ENCODE measurements around the gene SYT17.
A peak's percentile ranks its signal among the peaks of the same experiment; 100 is the strongest.

SYT17 gene

GRCh38 chr16:19252904-19253303, 84.9 kb downstream of the SYT17 start:
- TF ChIP-seq POLR2A (IDR thresholded peaks at IDR 0.05; ENCODE audit: low read depth, low read length): no peak
- FAIRE-seq: no peak

GRCh38 chr16:19254611-19255010, 86.6 kb downstream of the SYT17 start:
- no peak for TF ChIP-seq POLR2A (IDR thresholded peaks at IDR 0.05; ENCODE audit: low read depth, low read length)
- DNase-seq (ENCODE audit: insufficient read length, low spot score): no peak
- no peak for FAIRE-seq

More at GRCh38 chr16:19252904-19253303, 84.9 kb downstream of the SYT17 start:
- DNase-seq (ENCODE audit: insufficient read length, low spot score): no peak

- no peak for TF ChIP-seq POLR2A (IDR thresholded peaks at IDR 0.05; ENCODE audit: low read depth, low read length)
- FAIRE-seq (no peak), DNase-seq (ENCODE audit: insufficient read length, low spot score) (no peak)
Measured at GRCh38 chr16:19264123-19264673, 96.2 kb downstream of the SYT17 start.

GRCh38 chr16:19265380-19265930, 97.4 kb downstream of the SYT17 start:
- no peak for TF ChIP-seq POLR2A (IDR thresholded peaks at IDR 0.05; ENCODE audit: low read depth, low read length)
- DNase-seq (ENCODE audit: insufficient read length, low spot score) (no peak), FAIRE-seq (no peak)

DNA sequence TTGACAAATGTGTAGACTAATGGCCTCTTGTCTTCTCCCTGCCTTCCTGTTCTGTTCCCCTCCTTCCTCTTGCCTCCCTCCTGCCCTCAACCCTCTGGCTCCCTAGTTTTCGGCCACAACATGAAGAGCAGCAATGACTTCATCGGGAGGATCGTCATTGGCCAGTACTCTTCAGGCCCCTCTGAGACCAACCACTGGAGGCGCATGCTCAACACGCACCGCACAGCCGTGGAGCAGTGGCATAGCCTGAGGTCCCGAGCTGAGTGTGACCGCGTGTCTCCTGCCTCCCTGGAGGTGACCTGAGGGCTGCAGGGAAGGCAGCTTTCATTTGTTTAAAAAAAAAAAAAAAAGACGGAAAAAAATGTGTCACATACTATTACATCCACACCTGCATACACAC, 98.7 kb downstream of the SYT17 start:
- FAIRE-seq (no peak), DNase-seq (ENCODE audit: insufficient read length, low spot score) (no peak)
- TF ChIP-seq POLR2A (IDR thresholded peaks at IDR 0.05; ENCODE audit: low read depth, low read length): no peak

DNA sequence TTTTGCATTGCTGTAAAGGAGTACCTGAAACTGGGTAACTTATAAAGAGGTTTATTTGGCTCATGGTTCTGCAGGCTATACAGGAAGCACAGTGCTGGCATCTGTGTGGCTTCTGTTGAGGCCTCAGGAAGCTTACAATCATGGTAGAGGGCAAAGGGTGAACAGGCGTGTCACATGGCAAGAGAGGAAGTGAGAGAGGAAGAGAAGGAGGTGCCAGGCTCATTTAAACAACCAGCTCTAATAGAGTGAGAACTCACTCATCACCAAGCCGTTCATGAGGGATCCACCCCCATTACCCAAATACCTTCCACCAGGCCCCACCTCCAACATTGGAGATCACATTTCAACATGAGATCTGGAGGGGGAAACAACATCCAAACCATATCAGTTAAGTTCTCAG, 101.1 kb downstream of the SYT17 start:
- FAIRE-seq (no peak), DNase-seq (ENCODE audit: insufficient read length, low spot score) (no peak)
- no peak for TF ChIP-seq POLR2A (IDR thresholded peaks at IDR 0.05; ENCODE audit: low read depth, low read length)

- FAIRE-seq: no peak
- no peak for DNase-seq (ENCODE audit: insufficient read length, low spot score)
- TF ChIP-seq POLR2A (IDR thresholded peaks at IDR 0.05; ENCODE audit: low read depth, low read length): no peak
Measured at GRCh38 chr16:19274165-19274797, 106.2 kb downstream of the SYT17 start.

DNA sequence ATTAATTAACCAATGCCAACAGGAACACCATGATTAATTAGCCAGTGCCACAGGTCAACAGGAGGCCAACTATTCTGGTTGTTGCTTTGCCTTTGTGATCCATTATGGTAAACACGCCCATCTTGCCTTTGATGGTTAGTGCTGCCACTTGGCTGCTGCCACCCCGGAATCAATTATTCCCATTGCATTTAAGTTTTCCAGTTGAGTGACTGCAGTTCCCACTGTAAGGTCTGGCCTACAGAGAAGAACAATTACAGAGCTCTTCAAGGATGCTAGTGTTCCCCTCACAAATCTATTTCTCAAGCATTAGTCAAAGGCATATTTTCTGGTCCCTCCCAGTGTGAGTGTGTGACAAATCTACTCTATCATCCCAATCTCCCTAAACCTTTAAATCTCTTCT, 110.4 kb downstream of the SYT17 start:
- DNase-seq (ENCODE audit: insufficient read length, low spot score): no peak
- no peak for FAIRE-seq
- no peak for TF ChIP-seq POLR2A (IDR thresholded peaks at IDR 0.05; ENCODE audit: low read depth, low read length)

DNA sequence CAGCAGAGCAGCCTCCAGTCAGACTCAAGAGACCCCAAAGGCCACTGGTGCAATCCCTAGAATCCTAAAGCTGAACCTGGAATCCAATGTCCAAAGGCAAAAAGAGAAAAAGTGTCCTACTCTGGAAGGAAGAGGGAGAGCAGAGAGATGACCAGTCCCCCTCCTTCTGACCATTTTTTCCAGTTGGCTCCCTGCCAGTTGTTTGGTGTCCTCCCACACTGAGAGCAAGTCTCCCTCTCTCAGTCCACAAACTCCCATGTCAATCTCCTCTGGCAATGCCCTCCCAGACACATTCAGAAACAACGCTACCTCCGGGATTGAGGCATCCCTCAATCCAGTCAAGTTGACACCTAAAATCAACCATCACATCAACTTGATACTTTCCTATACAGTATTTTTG, 113.2 kb downstream of the SYT17 start:
- FAIRE-seq (no peak), DNase-seq (ENCODE audit: insufficient read length, low spot score) (no peak)
- no peak for TF ChIP-seq POLR2A (IDR thresholded peaks at IDR 0.05; ENCODE audit: low read depth, low read length)

DNA sequence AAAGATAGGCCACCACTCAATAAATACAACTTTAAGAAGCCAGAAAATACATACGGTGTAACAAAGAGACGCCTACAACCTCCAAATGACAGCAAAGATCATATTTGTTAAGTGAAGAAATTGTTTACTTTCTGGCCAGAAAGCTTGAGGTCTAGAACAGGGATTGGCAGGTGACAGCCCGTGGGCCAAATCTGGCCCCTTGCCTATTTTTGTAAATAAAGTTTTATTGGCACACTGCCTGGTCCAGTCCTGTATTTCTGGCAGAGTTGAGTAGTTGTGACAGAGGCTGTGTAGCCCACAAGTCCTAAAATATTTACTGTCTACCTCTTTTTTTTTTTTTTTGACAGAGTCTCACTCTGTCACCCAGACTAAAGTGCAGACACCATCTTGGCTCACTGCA, 114.1 kb downstream of the SYT17 start:
- no peak for FAIRE-seq
- DNase-seq (ENCODE audit: insufficient read length, low spot score): no peak

DNA sequence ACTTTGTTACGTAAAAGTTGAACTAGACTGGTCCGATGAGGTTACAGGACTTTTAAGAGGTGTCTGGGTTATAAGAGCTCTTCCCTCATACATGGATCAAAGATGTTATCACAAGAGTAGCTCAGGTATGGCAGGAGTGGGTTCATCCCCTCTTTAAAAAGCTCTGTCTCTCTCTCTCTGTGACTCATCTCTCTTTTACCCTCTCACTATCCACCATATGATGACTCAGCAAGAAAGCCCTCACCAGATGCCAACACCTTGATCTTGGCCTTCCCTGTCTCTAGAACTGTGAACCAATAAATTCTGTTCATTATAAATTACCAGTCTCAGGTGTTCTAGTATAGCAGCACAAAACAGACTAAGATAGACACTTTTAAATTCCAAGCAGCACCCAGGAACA, 115.6 kb downstream of the SYT17 start:
- TF ChIP-seq POLR2A (IDR thresholded peaks at IDR 0.05; ENCODE audit: low read depth, low read length): no peak
- FAIRE-seq (no peak), DNase-seq (ENCODE audit: insufficient read length, low spot score) (no peak)

More for the DNA sequence above, 114.1 kb downstream of the SYT17 start:
- TF ChIP-seq POLR2A (IDR thresholded peaks at IDR 0.05; ENCODE audit: low read depth, low read length): no peak

DNA sequence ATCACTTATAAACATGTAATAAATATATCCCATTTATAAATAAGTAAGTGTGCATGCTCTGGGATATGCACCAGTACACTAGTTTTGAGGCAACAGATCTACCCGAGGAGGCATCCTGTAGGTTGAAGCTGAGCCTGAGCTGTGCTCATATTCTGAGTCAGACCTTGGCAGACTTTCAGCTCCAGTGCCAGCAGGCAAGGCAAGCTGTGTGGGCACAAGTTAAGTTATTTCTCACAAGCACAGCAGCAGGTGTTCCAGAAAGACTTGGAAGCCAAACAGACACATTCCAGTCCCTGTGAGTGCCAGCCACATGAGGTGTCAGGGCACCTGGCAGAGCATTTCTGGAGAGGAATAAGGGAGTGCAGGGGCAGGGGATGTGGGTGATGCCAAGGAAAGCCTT, 116.2 kb downstream of the SYT17 start:
- DNase-seq (ENCODE audit: insufficient read length, low spot score) (peak; percentile 65), FAIRE-seq (peak; percentile 95)
- no peak for TF ChIP-seq POLR2A (IDR thresholded peaks at IDR 0.05; ENCODE audit: low read depth, low read length)

DNA sequence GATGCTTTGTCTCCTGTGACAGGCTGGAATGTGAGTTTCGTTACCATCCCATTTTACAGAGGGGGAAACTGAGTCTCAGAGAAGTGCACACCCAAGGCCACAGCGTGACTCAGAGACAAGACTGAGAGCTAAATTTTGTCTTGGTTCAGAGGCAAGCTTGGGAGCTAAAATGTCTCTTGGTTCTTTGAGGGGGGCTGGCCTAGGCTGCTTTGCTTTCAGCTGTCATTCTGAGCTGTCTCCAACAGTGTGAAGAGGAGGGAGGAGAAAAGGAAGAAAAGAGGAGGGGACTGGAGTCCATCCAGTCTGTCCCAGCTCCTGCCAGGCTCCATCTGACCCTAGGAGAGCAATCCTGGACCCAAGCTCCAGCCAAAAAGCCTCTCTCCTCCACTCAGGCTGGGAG, 117.4 kb downstream of the SYT17 start, which contains the start of gene CLEC19A:
Gene CLEC19A, plus strand, starts transcription at position 301 of the 400 bp plus-strand sequence. CDS start 121 bp downstream, outside the sequence.
- no peak for DNase-seq (ENCODE audit: insufficient read length, low spot score)
- no peak for FAIRE-seq
- no peak for TF ChIP-seq POLR2A (IDR thresholded peaks at IDR 0.05; ENCODE audit: low read depth, low read length)

DNA sequence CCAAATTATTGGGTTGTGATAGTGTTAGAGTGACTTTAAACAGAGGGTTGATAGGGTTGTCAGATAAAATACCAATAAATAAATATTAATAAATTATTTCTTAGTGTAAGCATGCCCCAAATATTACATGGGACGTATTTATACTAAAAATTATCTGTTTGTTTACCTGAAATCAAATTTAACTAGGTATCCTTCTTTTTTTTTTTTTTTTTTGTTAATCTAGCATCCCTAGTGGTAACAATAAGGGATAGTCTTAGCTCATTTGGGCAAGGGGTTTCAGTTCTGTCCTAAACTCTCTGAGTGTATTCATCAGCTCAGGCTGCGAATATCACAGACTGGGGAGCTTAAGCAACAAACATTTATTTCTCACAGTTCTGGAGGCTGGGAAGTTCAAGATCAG, 118.8 kb downstream of the SYT17 start:
- DNase-seq (ENCODE audit: insufficient read length, low spot score): no peak
- no peak for TF ChIP-seq POLR2A (IDR thresholded peaks at IDR 0.05; ENCODE audit: low read depth, low read length)
- FAIRE-seq: no peak

DNA sequence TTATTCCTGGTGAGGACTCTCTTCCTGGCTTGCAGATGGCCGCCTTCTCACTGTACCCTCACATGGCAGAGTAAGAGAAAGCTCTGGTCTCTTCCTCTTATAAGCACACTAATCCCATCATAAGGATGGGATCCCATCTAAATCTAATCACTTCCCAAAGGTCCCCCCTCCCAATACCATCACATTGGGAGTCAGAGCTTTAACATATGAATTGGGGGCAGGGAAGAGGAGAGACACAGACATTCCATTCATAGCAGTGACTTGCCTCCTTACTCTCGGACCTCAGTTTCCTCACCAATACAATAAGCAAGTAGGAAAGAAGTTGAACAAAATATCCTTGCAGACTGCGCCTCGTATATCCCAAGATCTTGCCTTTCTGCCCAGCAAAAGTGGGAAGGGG, 119.2 kb downstream of the SYT17 start:
- DNase-seq (ENCODE audit: insufficient read length, low spot score) (no peak), FAIRE-seq (no peak)
- TF ChIP-seq POLR2A (IDR thresholded peaks at IDR 0.05; ENCODE audit: low read depth, low read length): no peak

All from H54 (cell line).